LHCN-M2 (cell line): ENCODE results near the gene ZNF692. TPM values are rescaled to one million over a fixed set of nuclear protein-coding genes. Genes with fewer than 3 reads are reported as not detected.
"Not testable (repeated sequence)": the region's sequence is repeated elsewhere in the genome, so short reads cannot be mapped to it uniquely, and the experiment has no call there.

Source experiments
- DNase-seq: peaks from one replicate; pipeline ENCODE4 v3.0.0-alpha.2; 2012; ENCODE audit warnings: low read depth
- total RNA-seq: library from RNA; depleted of rRNA; stranded (reverse); fragments of >200 nt; gene quantifications from 2 replicates; pipeline ENCODE4 v1.2.3, GENCODE V29; 2014

Gene ZNF692
- total RNA-seq, 1 experiment from 2014 or later: 44.8 TPM

GRCh38 chr1:248850124-248850523 is 8.8 kb downstream of the ZNF692 start:
- no peak for DNase-seq

GRCh38 chr1:248849637-248850036 is 9.2 kb downstream of the ZNF692 start:
- DNase-seq: no peak

GRCh38 chr1:248849152-248849551 is 9.7 kb downstream of the ZNF692 start:
- no peak for DNase-seq

GRCh38 chr1:248848602-248849001 is 10.3 kb downstream of the ZNF692 start:
- DNase-seq: no peak

- no peak for DNase-seq
These were observed 10.8 kb downstream of the ZNF692 start for GRCh38 chr1:248847956-248848561.

GRCh38 chr1:248847181-248847955 is 11.5 kb downstream of the ZNF692 start:
- DNase-seq: no peak

- no peak for DNase-seq
These were observed 14.4 kb downstream of the ZNF692 start for GRCh38 chr1:248844526-248844925.

- DNase-seq: no peak
These were observed 15.2 kb downstream of the ZNF692 start for GRCh38 chr1:248843687-248844086.

GRCh38 chr1:248842781-248843331 is 16.0 kb downstream of the ZNF692 start:
- DNase-seq: no peak

- DNase-seq: peak; percentile 57
These were observed 17.0 kb downstream of the ZNF692 start for GRCh38 chr1:248841702-248842395.

GRCh38 chr1:248840946-248841345 is 17.9 kb downstream of the ZNF692 start:
- DNase-seq: peak; percentile 35

- DNase-seq: no peak
These were observed 19.7 kb downstream of the ZNF692 start for GRCh38 chr1:248839168-248839555.

GRCh38 chr1:248838357-248839167 is 20.3 kb downstream of the ZNF692 start:
- DNase-seq: peak; percentile 80

- DNase-seq: peak; percentile 97
These were observed 21.0 kb downstream of the ZNF692 start, which contains the start of gene ZNF672 for GRCh38 chr1:248837781-248838356. TSS of gene ZNF672 (plus strand) at chr1:248838224. CDS start at chr1:248847275, 9,051 bp downstream.

- peak; percentile 17 for DNase-seq
These were observed 21.7 kb downstream of the ZNF692 start for GRCh38 chr1:248837045-248837780.

- no peak for DNase-seq
These were observed 24.4 kb downstream of the ZNF692 start for GRCh38 chr1:248834343-248834940.

GRCh38 chr1:248831842-248832241 is 27.0 kb downstream of the ZNF692 start:
- no peak for DNase-seq

- not testable (repeated sequence) for DNase-seq
These were observed 28.2 kb downstream of the ZNF692 start for GRCh38 chr1:248830718-248831017.

GRCh38 chr1:248828845-248829244 is 30.0 kb downstream of the ZNF692 start:
- DNase-seq: peak; percentile 78
